ENCODE measurements around the gene RASGRP2. TPM values are rescaled to one million over a fixed set of nuclear protein-coding genes. Genes with fewer than 3 reads are reported as not detected.

RASGRP2 gene
- total RNA-seq, 4 donors from 2014 or later: 34.5 to 84.9 (median 41.1) TPM

GRCh38 chr11:64687204-64687603 lies 56.7 kb downstream of the RASGRP2 start:
- H3K9me3 ChIP-seq: no peaks in the 10 kb centered on the region
- peaks cover 0 to 27% (median 0%) of the 10 kb centered on the region in 3 donors for H3K4me1 ChIP-seq
- H3K27ac ChIP-seq: peak overlapping the region in 2 of 4 donors; percentile 72 to 73
- peak; percentile 33 for ATAC-seq
- TF ChIP-seq POLR2AphosphoS5 (IDR thresholded peaks at IDR 0.05): no peak
- no peak for TF ChIP-seq POLR2A (IDR thresholded peaks at IDR 0.05)
- TF ChIP-seq EP300 (IDR thresholded peaks at IDR 0.05): no peak
- TF ChIP-seq, protein P1, sequence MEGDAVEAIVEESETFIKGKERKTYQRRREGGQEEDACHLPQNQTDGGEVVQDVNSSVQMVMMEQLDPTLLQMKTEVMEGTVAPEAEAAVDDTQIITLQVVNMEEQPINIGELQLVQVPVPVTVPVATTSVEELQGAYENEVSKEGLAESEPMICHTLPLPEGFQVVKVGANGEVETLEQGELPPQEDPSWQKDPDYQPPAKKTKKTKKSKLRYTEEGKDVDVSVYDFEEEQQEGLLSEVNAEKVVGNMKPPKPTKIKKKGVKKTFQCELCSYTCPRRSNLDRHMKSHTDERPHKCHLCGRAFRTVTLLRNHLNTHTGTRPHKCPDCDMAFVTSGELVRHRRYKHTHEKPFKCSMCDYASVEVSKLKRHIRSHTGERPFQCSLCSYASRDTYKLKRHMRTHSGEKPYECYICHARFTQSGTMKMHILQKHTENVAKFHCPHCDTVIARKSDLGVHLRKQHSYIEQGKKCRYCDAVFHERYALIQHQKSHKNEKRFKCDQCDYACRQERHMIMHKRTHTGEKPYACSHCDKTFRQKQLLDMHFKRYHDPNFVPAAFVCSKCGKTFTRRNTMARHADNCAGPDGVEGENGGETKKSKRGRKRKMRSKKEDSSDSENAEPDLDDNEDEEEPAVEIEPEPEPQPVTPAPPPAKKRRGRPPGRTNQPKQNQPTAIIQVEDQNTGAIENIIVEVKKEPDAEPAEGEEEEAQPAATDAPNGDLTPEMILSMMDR (IDR thresholded peaks at IDR 0.05): no peak
- no CpG with 5 or more reads among the region's 6 CpGs for WGBS, 2 donors (ENCODE audit: low coverage in 1 of 2)
- no peaks in the 10 kb centered on the region for H3K36me3 ChIP-seq
- no peak overlapping the region for H3K4me3 ChIP-seq
- peaks cover 2% of the 10 kb centered on the region for H3K27me3 ChIP-seq

DNA sequence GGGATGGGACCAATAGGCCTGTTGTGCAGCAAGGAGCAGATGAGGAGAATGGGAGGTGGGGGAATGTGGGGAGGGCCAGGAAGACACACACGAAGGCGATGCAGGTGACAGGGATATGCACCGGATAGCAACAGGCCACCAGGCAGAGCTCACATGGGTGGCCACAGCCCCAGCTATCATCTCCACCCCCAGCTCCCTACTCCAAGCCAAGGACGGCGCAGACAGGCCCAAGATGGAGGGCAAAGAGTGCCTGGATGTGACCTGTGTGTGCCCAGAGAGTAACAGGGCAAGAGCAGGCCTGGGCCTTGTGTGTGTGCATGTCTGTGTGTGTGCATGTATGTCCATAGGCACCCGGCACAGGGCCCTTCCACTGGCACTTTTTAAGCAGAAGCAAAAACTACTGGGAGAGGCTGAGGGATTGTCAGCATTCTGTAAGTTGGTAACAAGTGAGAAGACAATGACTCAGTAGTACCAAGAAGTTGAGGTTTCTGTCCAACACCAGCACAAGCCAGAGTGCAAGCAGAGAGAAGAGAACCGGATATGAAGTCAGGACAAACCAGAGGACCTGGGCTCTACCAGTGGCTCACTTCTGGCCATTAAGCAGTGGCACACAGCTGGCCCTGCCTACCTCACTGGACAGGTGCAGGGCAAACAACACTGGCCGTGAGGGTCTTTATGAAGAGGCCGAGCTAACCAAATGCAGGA lies 57.3 kb downstream of the RASGRP2 start:
- Histone ChIP-seq H3K27ac (no peak overlapping the region), H3K4me1 (peaks cover 0 to 27% (median 0%) of the 10 kb centered on the region in 3 donors), H3K9me3 (no peaks in the 10 kb centered on the region), H3K27me3 (no peaks in the 10 kb centered on the region), H3K4me3 (no peak overlapping the region), H3K36me3 (no peaks in the 10 kb centered on the region)
- no peak for ATAC-seq
- 87% methylated on average over 3 of the region's 9 CpGs; no CpG with 5 or more reads in 1 of the 2 donors for WGBS, 2 donors (ENCODE audit: low coverage in 1 of 2)
- TF ChIP-seq, protein P1 (IDR thresholded peaks at IDR 0.05): no peak
- TF ChIP-seq POLR2A (IDR thresholded peaks at IDR 0.05) (no peak), EP300 (IDR thresholded peaks at IDR 0.05) (no peak), POLR2AphosphoS5 (IDR thresholded peaks at IDR 0.05) (no peak)

- WGBS, 2 donors (ENCODE audit: low coverage in 1 of 2): 89 to 93% methylated on average over 3 to 17 of the region's 18 CpGs
- H3K27me3 ChIP-seq: no peaks in the 10 kb centered on the region
- no peak overlapping the region for H3K27ac ChIP-seq
- no peak for TF ChIP-seq POLR2A (IDR thresholded peaks at IDR 0.05)
- TF ChIP-seq POLR2AphosphoS5 (IDR thresholded peaks at IDR 0.05): no peak
- TF ChIP-seq, protein P1 (IDR thresholded peaks at IDR 0.05): no peak
- TF ChIP-seq EP300 (IDR thresholded peaks at IDR 0.05): no peak
- H3K4me1 ChIP-seq: peaks cover 0 to 27% (median 0%) of the 10 kb centered on the region in 3 donors
- no peaks in the 10 kb centered on the region for H3K9me3 ChIP-seq
- H3K4me3 ChIP-seq: no peak overlapping the region
- no peaks in the 10 kb centered on the region for H3K36me3 ChIP-seq
- ATAC-seq: no peak
Observed at GRCh38 chr11:64685536-64685935, 58.4 kb downstream of the RASGRP2 start.

DNA sequence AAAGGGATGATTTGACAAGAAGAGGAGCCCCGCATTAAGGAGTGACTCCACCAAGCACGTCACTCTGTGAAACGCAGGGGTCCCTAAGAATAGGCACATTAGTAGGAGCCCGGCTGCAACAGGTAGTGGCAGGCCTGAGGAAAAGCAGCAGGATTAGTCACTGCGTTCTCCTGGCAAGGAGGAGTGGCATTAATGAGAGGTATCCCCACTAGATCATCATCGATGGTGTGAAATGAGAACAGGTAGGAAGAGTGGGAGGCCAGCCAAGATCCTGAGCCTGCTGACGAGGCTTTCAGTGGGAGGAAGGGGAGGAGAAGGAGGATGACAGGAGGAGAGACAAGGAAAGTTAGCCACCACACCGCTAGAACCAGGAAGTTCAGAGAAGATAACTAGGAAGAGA lies 59.6 kb downstream of the RASGRP2 start:
- Histone ChIP-seq H3K4me3 (no peak overlapping the region), H3K27me3 (no peaks in the 10 kb centered on the region), H3K4me1 (peaks cover 0 to 25% (median 0%) of the 10 kb centered on the region in 3 donors), H3K9me3 (no peaks in the 10 kb centered on the region), H3K27ac (no peak overlapping the region), H3K36me3 (no peaks in the 10 kb centered on the region)
- WGBS, 2 donors (ENCODE audit: low coverage in 1 of 2): 59 to 67% methylated on average over 3 to 6 of the region's 8 CpGs
- ATAC-seq: no peak
- TF ChIP-seq POLR2AphosphoS5 (IDR thresholded peaks at IDR 0.05) (no peak), EP300 (IDR thresholded peaks at IDR 0.05) (no peak), POLR2A (IDR thresholded peaks at IDR 0.05) (no peak)
- TF ChIP-seq, protein P1 (IDR thresholded peaks at IDR 0.05): no peak

DNA sequence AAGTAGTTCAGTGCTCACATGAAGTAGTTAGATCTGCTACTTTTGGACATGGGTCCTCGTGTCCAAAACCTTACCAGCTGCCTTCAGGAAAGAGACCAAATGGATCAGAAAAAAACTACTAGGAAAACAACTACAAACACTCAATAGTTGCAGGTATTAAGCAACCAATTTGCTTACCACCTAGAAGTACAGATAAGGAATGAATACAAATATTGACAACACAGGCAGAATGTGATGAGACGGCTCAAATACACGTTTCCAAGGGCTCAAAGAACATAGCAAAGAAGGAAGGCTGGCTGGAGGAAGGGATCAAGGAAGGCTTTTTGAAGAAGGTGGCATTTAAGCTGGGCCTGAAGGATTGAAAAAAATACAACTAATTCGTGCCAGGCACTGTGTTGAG lies 62.8 kb downstream of the RASGRP2 start:
- no peaks in the 10 kb centered on the region for H3K9me3 ChIP-seq
- no peak for ATAC-seq
- no peak overlapping the region for H3K27ac ChIP-seq
- H3K27me3 ChIP-seq: peaks cover 21% of the 10 kb centered on the region
- 57 to 59% methylated on average over 2 to 4 of the region's 4 CpGs for WGBS, 2 donors (ENCODE audit: low coverage in 1 of 2)
- TF ChIP-seq, protein P1 (IDR thresholded peaks at IDR 0.05): no peak
- no peak for TF ChIP-seq POLR2AphosphoS5 (IDR thresholded peaks at IDR 0.05)
- H3K36me3 ChIP-seq: no peaks in the 10 kb centered on the region
- H3K4me3 ChIP-seq: no peak overlapping the region
- H3K4me1 ChIP-seq: no peaks in the 10 kb centered on the region
